Smooth muscle cell (in vitro differentiated cells): ENCODE measurements around the gene GOLGA3. TPM values are rescaled to one million over a fixed set of nuclear protein-coding genes. Genes with fewer than 3 reads are reported as not detected.

ENCODE experiments used
- DNase-seq: peaks from one replicate; lab custom pipeline; 2025; ENCODE audit not compliant: unreplicated experiment; lab: John Stamatoyannopoulos, UW
- H2AFZ ChIP-seq: fragments of 200-600 bp; sonication (generic); 2 replicates; pipeline ENCODE4 v1.6.0; 2016; ENCODE audit warnings: antibody characterized with exemption, low read depth, mild to moderate bottlenecking
- H3F3A ChIP-seq: fragments of 200-600 bp; sonication (generic); 2 replicates; pipeline ENCODE4 v1.6.0; 2017; ENCODE audit warnings: antibody characterized with exemption, low read depth
- H3K27ac ChIP-seq: fragments of 200-600 bp; sonication (generic); 2 replicates; pipeline ENCODE4 v1.5.1; 2016; ENCODE audit warnings: low read depth, mild to moderate bottlenecking
- H3K27me3 ChIP-seq: fragments of 200-600 bp; sonication (generic); 2 replicates; pipeline ENCODE4 v1.6.1; 2016; ENCODE audit warnings: low read depth, mild to moderate bottlenecking
- H3K36me3 ChIP-seq: fragments of 200-600 bp; sonication (generic); 2 replicates; pipeline ENCODE4 v1.5.1; 2016; ENCODE audit warnings: low read depth
- H3K4me1 ChIP-seq: fragments of 200-600 bp; sonication (generic); 2 replicates; pipeline ENCODE4 v1.5.1; 2016; ENCODE audit warnings: low read depth
- H3K4me2 ChIP-seq: fragments of 200-600 bp; sonication (generic); 2 replicates; pipeline ENCODE4 v1.6.0; 2016; ENCODE audit warnings: mild to moderate bottlenecking
- H3K4me3 ChIP-seq: fragments of 200-600 bp; sonication (generic); 2 replicates; pipeline ENCODE4 v1.5.1; 2016; ENCODE audit warnings: mild to moderate bottlenecking
- H3K79me2 ChIP-seq: fragments of 200-600 bp; sonication (generic); 2 replicates; pipeline ENCODE4 v1.6.0; 2016; ENCODE audit warnings: low read depth, mild to moderate bottlenecking
- H3K9ac ChIP-seq: fragments of 200-600 bp; sonication (generic); 2 replicates; pipeline ENCODE4 v1.6.0; 2016; ENCODE audit warnings: low read depth
- H3K9me3 ChIP-seq: fragments of 200-600 bp; sonication (generic); replicated peaks from 2 replicates; pipeline ENCODE4 v1.5.1; 2016; ENCODE audit warnings: low read depth
- H4K20me1 ChIP-seq: fragments of 200-600 bp; sonication (generic); 2 replicates; pipeline ENCODE4 v1.6.0; 2016; ENCODE audit warnings: low read depth
- WGBS: methylation state at CpG from one replicate; pipeline ENCODE4 v1.1.7; 2016; ENCODE audit warnings: low lambda C conversion rate; 5-methylcytosine and 5-hydroxymethylcytosine counted together
- polyA plus RNA-seq: library from polyadenylated mRNA; unstranded; fragments of >200 nt; fragmentation: Nextera tagmentation; extraction: Ambion mirVana; gene quantifications from 2 replicates; pipeline ENCODE4 v1.2.1, GENCODE V29; 2016
- total RNA-seq: library from RNA; depleted of rRNA; stranded (reverse); fragments of >200 nt; gene quantifications from 2 replicates; pipeline ENCODE4 v1.2.3, GENCODE V29; 2014
- TF ChIP-seq, protein P1 (sequence below): fragments of 200-600 bp; sonication (generic); IDR thresholded peaks from 2 replicates; pipeline ENCODE4 v1.5.1; 2017; ENCODE audit warnings: borderline replicate concordance, mild to moderate bottlenecking, antibody characterized with exemption; ENCODE audit not compliant: insufficient read depth, poor library complexity, severe bottlenecking

Gene GOLGA3
- total and polyA plus RNA-seq, 2 experiments from 2014 or later, result 25.1 to 34.5 TPM

DNA sequence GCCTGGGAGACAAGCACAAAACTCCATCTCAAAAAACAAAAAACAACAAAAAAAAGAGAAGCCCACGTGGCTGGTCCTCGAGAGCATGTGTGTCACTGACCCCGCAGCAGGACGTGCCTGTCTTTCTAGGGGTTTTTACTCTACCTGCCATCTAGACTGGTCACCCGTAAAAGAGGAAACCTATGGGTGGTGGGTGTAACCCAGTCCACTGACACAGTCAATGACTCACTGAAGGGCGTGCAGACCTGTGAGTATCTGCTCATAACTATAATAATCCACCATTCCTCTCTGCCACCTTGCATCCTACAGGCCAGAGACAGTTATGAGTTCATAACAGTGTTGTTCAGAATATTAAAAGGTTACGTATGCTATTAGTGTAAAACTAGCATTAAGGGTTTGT lies 4.6 kb downstream of the GOLGA3 start:
- peaks cover 80% of the 10 kb centered on the region for H3K79me2 ChIP-seq
- DNase-seq, result no peak
- peaks cover 3% of the 10 kb centered on the region for H3F3A ChIP-seq
- H3K4me1 ChIP-seq, result peaks cover 6% of the 10 kb centered on the region
- H3K27me3 ChIP-seq, result no peaks in the 10 kb centered on the region
- H3K9me3 ChIP-seq, result no peaks in the 10 kb centered on the region
- H3K27ac ChIP-seq, result peak overlapping the region; percentile 41
- no peak overlapping the region for H2AFZ ChIP-seq
- peaks cover 82% of the 10 kb centered on the region for H4K20me1 ChIP-seq
- TF ChIP-seq, protein P1, sequence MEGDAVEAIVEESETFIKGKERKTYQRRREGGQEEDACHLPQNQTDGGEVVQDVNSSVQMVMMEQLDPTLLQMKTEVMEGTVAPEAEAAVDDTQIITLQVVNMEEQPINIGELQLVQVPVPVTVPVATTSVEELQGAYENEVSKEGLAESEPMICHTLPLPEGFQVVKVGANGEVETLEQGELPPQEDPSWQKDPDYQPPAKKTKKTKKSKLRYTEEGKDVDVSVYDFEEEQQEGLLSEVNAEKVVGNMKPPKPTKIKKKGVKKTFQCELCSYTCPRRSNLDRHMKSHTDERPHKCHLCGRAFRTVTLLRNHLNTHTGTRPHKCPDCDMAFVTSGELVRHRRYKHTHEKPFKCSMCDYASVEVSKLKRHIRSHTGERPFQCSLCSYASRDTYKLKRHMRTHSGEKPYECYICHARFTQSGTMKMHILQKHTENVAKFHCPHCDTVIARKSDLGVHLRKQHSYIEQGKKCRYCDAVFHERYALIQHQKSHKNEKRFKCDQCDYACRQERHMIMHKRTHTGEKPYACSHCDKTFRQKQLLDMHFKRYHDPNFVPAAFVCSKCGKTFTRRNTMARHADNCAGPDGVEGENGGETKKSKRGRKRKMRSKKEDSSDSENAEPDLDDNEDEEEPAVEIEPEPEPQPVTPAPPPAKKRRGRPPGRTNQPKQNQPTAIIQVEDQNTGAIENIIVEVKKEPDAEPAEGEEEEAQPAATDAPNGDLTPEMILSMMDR, result no peak
- WGBS, result 89% methylated on average over 7 of the region's 7 CpGs
- no peak overlapping the region for H3K9ac ChIP-seq
- no peaks in the 10 kb centered on the region for H3K36me3 ChIP-seq
- no peak overlapping the region for H3K4me3 ChIP-seq
- no peak overlapping the region for H3K4me2 ChIP-seq

DNA sequence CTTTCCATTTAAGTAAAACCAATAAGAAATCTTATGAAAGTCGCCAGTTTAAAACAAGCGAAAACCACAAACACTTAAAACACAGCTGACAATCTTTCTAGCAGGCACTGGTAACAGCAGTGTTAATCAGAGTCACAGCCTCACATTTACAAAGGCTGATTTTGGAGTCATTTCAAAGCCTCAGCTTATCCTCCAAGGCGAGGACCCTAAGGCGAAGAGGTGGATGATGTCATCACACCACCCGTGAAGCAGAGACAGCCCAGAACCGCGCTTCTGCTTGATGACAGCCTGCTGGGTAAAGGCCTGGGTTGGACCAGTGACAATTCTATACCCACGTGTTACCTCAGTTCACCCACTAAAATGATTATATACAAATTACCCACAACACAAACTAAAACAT lies 10.1 kb downstream of the GOLGA3 start:
- peaks cover 13% of the 10 kb centered on the region for H3K36me3 ChIP-seq

DNA sequence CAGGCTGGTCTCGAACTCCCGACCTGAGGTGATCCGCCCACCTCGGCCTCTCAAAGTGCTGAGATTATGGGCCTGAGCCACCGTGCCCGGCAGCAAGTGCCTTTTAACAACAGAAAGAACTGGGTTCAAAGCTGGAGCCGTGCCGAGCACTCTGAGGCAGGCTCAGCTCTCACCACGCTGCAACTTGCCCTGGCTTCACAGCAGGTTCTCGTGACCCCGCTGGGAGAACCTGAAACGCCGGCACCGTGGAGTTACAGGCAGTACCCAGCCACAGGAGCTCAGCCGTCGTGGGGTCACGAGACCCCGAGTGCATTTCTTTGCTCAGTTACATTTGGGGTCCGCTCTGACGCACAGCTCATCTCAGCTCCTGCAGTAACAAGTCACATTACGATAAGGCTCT lies 14.4 kb downstream of the GOLGA3 start:
- H3F3A ChIP-seq, result no peaks in the 10 kb centered on the region
- no peak overlapping the region for H3K27ac ChIP-seq
- no peaks in the 10 kb centered on the region for H3K4me1 ChIP-seq
- H3K4me3 ChIP-seq, result no peak overlapping the region
- H3K9ac ChIP-seq, result no peak overlapping the region
- TF ChIP-seq, protein P1, result no peak
- H4K20me1 ChIP-seq, result peaks cover 90% of the 10 kb centered on the region
- H3K9me3 ChIP-seq, result no peaks in the 10 kb centered on the region
- peaks cover 13% of the 10 kb centered on the region for H3K36me3 ChIP-seq
- no peaks in the 10 kb centered on the region for H3K27me3 ChIP-seq
- WGBS, result 97% methylated on average over 21 of the region's 21 CpGs
- no peak overlapping the region for H2AFZ ChIP-seq
- no peak for DNase-seq
- H3K4me2 ChIP-seq, result no peak overlapping the region
- peaks cover 34% of the 10 kb centered on the region for H3K79me2 ChIP-seq

More for the DNA sequence above, 10.1 kb downstream of the GOLGA3 start:
- TF ChIP-seq, protein P1, result no peak
- Histone ChIP-seq H3K9me3 (no peaks in the 10 kb centered on the region), H3K4me3 (no peak overlapping the region), H4K20me1 (peaks cover 87% of the 10 kb centered on the region), H3K79me2 (peaks cover 52% of the 10 kb centered on the region), H3K27me3 (no peaks in the 10 kb centered on the region), H3K4me1 (no peaks in the 10 kb centered on the region), H2AFZ (no peak overlapping the region), H3K4me2 (no peak overlapping the region), H3K27ac (no peak overlapping the region), H3F3A (no peaks in the 10 kb centered on the region), H3K9ac (no peak overlapping the region)
- DNase-seq, result no peak
- WGBS, result 96% methylated on average over 8 of the region's 8 CpGs

DNA sequence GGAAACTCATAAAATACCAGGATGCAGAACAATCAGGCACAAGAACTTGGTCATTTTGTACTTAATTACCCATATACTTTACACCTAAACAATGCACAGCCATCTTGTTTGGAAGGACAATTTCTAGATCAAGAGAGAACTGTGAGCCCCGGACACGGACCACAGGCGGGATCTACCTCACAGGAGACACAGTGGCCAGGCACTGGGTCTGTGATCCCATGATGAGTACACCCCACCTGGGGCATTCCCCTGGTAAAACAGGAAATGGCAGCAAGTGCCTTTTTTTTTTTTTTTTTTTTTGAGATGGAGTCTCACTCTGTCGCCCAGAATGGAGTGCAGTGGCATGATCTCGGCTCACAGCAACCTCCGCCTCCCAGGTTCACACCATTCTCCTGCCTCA lies 15.2 kb downstream of the GOLGA3 start:
- Histone ChIP-seq H2AFZ (no peak overlapping the region), H3K9ac (no peak overlapping the region), H3K4me3 (no peak overlapping the region), H3K27me3 (no peaks in the 10 kb centered on the region), H3K4me2 (peak overlapping the region; percentile 31), H3K36me3 (peaks cover 11% of the 10 kb centered on the region), H3K9me3 (no peaks in the 10 kb centered on the region), H3K27ac (peak overlapping the region; percentile 70), H3K4me1 (no peaks in the 10 kb centered on the region), H3K79me2 (peaks cover 39% of the 10 kb centered on the region), H3F3A (no peaks in the 10 kb centered on the region), H4K20me1 (peaks cover 90% of the 10 kb centered on the region)
- WGBS, result 98% methylated on average over 6 of the region's 6 CpGs
- TF ChIP-seq, protein P1, result no peak
- DNase-seq, result no peak
